Measurements from ENCODE around the gene GRPR.

GRCh38 chrX:16113978-16114565, 9.3 kb upstream of the GRPR start:
- TF ChIP-seq CTCF (IDR thresholded peaks at IDR 0.05; ENCODE audit: borderline replicate concordance, extremely low read depth, low read length, poor library complexity, severe bottlenecking) (no peak), EZH2 (IDR thresholded peaks at IDR 0.05; ENCODE audit: borderline replicate concordance, low read depth, low read length, severe bottlenecking) (no peak)
